ENCODE data around the gene SRSF8.

DNA sequence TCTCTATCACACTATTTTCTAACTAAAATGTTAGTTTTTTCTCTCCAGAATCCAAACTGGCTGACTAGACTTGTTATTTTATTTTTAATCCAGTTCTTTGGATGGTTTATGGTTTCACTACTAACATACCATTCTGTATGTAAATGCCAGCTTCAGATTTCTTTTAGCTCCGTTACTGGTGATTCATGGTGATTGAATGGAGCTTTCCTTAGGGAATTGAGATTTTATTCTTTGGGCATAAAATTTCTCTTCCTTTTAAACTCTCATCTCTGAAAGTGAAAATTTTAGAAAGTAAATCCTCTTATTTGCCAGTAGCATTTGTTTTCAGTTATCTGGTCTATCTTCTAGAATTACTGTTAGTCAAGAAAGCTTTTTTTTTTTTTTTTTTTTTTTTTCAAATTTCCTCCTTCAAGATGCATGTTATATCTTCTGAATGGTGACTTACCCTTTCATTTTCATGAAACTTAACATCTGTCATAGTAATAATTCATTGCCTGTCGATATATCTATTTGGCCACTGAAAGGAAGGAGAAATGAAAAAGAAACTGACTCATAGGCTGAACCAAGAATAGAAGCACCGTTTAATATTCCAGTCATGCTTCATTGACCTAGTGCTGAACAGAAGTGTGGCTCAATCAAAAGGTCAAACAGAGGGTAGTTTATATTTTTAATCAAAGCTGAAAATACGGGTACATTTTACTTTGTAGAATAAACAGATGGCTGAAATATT, 29.3 kb downstream of the SRSF8 start:
- TF ChIP-seq, protein P1, sequence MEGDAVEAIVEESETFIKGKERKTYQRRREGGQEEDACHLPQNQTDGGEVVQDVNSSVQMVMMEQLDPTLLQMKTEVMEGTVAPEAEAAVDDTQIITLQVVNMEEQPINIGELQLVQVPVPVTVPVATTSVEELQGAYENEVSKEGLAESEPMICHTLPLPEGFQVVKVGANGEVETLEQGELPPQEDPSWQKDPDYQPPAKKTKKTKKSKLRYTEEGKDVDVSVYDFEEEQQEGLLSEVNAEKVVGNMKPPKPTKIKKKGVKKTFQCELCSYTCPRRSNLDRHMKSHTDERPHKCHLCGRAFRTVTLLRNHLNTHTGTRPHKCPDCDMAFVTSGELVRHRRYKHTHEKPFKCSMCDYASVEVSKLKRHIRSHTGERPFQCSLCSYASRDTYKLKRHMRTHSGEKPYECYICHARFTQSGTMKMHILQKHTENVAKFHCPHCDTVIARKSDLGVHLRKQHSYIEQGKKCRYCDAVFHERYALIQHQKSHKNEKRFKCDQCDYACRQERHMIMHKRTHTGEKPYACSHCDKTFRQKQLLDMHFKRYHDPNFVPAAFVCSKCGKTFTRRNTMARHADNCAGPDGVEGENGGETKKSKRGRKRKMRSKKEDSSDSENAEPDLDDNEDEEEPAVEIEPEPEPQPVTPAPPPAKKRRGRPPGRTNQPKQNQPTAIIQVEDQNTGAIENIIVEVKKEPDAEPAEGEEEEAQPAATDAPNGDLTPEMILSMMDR (conservative IDR thresholded peaks at IDR 0.05) = no peak
- no peak for TF ChIP-seq EZH2 (IDR thresholded peaks at IDR 0.05; ENCODE audit: low read depth)

Measured in PC-9 (cell line).